ENCODE data around the gene COL5A1.
A peak's percentile ranks its signal among the peaks of the same experiment; 100 is the strongest.
"Not testable (repeated sequence)": the region's sequence is repeated elsewhere in the genome, so short reads cannot be mapped to it uniquely, and the experiment has no call there.

Gene COL5A1

DNA sequence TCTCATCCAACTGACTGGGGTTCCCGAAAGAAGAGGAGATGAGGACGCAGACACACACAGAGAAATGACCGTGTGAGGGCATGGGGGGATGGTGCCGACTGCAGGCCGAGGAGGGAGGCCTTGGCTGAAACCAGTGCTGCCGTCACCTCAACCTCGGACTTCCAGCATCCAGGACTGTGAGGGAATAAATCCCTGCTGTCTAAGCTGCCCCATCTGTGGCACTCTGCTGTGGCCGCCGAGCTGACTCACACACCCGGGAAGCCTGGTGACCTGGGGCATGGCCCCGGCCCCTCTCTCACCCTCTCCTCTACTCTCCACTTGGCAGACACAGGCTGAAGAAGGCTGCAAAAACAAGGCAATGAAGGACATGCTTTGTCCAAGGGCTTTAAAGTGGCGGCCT lies 4.4 kb upstream of the COL5A1 start:
- Histone ChIP-seq H3K4me1 (peaks cover 89% of the 10 kb centered on the region), H3K27me3 (no peaks in the 10 kb centered on the region), H3K9me3 (peaks cover 12% of the 10 kb centered on the region; the same call in 1 of the 2 replicates), H3K36me3 (no peaks in the 10 kb centered on the region), H3K4me2 (peak overlapping the region; percentile 99), H3K9ac (peak overlapping the region; percentile 52; the same call in 1 of the 2 replicates), H3K4me3 (no peak overlapping the region), H3K27ac (peak overlapping the region; percentile 76), H4K20me1 (no peaks in the 10 kb centered on the region)
- TF ChIP-seq Cebpa-rat (IDR thresholded peaks at IDR 0.05): no peak

DNA sequence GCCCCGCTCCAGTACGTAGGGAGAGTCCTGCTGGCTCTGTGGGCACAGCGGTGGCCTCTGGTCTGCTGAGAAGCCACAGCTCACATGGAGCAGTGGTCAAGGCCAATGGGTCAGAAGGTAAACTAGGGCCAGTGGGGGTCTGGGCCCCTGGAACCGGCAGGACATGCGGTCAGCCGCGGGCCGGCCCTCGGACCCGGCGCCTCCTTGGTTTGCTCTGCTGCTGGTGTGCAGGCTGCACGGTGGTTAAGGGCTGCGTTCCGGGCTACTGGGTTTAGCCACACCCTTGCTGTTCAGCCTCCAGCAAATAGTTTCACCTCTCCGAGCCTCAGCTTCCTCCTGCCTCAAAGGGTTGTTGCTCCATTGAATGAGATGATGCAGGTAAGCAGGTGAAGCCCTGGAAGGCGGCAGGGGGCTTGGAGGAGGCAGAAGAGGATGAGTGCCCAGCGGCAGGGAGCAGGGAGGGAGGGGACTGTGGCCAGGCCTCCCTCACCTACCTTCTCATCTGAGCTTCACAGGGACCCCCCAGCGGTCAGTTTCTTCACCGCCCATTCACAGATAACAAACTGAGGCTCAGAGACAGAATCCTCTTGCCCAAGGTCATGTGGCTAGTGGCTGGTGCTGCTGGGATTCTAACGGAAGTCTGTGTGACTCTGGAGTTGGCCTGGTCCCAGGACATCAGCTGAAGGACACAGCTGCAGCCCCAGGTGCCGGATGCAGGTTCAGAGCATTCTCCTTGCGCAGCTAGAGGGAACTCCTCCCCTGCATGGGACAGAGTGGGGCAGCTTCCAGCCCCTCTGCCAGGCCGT lies 3.7 kb upstream of the COL5A1 start:
- H3K36me3 ChIP-seq: no peaks in the 10 kb centered on the region

DNA sequence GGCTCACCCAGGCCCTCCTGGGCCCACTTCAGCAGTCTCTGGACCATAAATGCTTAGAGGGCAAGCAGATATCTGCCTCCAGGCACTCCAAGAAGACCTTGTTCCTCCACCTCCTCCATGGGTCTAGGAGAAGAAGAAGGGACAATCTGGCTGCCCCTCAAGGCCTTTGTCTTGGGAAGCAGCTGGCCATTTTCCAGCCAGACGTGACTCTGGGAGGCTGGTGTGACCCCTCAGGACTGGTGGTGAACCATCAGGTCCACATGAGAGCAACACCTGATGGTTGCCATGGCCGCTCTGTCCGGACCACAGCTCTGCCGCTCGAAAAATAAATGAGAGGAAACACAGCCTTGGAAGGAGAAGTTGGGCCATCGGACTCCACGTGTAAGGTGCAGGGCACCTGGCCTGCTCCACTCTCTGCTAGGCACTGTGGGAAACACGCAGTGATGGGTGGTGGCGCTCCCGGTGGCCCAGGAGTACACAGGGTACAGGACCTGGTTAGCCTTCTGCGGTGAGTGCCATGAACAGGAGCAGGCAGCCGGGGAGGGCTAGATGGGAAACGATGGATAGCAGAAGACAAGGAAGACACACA lies 3.0 kb upstream of the COL5A1 start:
- peak overlapping the region; percentile 52; the same call in 1 of the 2 replicates for H3K9ac ChIP-seq
- H3K4me3 ChIP-seq: 0 out of 2 replicates have a peak overlapping the region, but pooled peaks have one; percentile 9
- H3K27ac ChIP-seq: peak overlapping the region; percentile 76
- H3K4me2 ChIP-seq: peak overlapping the region; percentile 99
- TF ChIP-seq Cebpa-rat (IDR thresholded peaks at IDR 0.05): no peak
- H4K20me1 ChIP-seq: peaks cover 13% of the 10 kb centered on the region
- peaks cover 88% of the 10 kb centered on the region for H3K4me1 ChIP-seq
- no peaks in the 10 kb centered on the region for H3K36me3 ChIP-seq
- H3K27me3 ChIP-seq: no peaks in the 10 kb centered on the region
- peaks cover 3% of the 10 kb centered on the region; the same call in 1 of the 2 replicates for H3K9me3 ChIP-seq

More for the DNA sequence above, 3.7 kb upstream of the COL5A1 start:
- peaks cover 6% of the 10 kb centered on the region for H4K20me1 ChIP-seq
- no peak for TF ChIP-seq Cebpa-rat (IDR thresholded peaks at IDR 0.05)
- H3K27ac ChIP-seq: peak overlapping the region; percentile 76
- H3K4me1 ChIP-seq: peaks cover 88% of the 10 kb centered on the region
- 0 out of 2 replicates have a peak overlapping the region, but pooled peaks have one; percentile 9 for H3K4me3 ChIP-seq
- peak overlapping the region; percentile 52; the same call in 1 of the 2 replicates for H3K9ac ChIP-seq
- peak overlapping the region; percentile 99 for H3K4me2 ChIP-seq
- peaks cover 10% of the 10 kb centered on the region; the same call in 1 of the 2 replicates for H3K9me3 ChIP-seq
- no peaks in the 10 kb centered on the region for H3K27me3 ChIP-seq

DNA sequence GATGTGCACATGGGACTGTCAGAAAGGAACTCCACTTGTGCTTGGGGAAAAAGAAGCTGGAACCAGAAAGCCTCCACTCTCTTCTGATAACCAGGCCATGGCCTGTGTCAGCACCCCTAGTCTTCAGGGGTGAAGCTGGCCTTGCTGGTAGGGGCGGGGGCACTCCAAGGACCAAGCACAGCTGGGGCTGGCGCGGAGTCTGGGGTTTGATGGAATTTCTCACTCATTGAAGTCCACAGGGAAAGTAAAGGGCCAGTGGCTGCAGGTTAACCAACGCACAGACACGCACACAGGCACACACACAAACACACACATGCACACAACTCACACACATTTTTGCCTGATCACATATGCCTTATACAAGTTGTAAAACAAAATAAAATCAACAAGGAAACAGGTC lies 1.6 kb upstream of the COL5A1 start:
- Histone ChIP-seq H4K20me1 (peaks cover 22% of the 10 kb centered on the region), H3K9me3 (no peaks in the 10 kb centered on the region), H3K27ac (0 out of 2 replicates have a peak overlapping the region, but pooled peaks have one; percentile 10), H3K9ac (no peak overlapping the region), H3K4me3 (no peak overlapping the region), H3K36me3 (no peaks in the 10 kb centered on the region; the same call in 1 of the 2 replicates), H3K4me2 (peak overlapping the region; percentile 99), H3K4me1 (peaks cover 83% of the 10 kb centered on the region), H3K27me3 (no peaks in the 10 kb centered on the region)
- no peak for TF ChIP-seq Cebpa-rat (IDR thresholded peaks at IDR 0.05)

DNA sequence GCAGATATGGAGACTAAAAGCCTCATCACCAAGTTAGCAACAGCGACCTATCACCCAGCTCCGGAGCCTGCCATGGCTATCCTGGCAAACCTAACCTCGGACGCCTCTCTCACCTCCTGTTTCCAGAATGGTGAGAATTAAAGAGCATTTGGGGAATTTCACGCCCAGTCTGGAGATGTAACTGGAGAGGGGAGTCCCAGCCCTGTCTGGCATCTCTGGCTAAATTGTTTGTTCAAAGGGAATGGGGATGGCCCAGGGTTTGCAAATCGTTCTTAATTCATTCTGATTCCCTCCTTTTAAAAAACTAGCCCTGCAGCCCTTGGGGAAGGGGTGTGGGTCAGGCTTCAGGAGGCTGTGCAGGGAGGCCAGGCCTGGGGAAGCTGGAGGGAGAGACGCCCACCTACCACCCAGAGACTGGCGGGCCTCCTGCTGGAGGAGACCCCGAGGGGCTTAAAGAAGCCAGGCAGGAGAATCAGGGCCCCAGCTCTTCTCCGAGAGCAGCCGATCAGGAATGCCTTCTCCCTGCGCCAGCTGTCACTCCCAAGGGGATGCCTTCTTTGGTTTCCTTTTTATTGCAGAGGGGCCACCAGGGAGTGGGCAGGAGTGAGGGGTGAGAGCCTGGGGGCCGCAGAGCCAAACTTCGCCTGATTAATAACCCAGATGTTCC lies 964 bp upstream of the COL5A1 start:
- Histone ChIP-seq H3K9ac (peak overlapping the region; percentile 87), H4K20me1 (peaks cover 29% of the 10 kb centered on the region), H3K27me3 (no peaks in the 10 kb centered on the region), H3K9me3 (no peaks in the 10 kb centered on the region), H3K27ac (peak overlapping the region; percentile 87), H3K4me1 (peaks cover 83% of the 10 kb centered on the region), H3K4me2 (peak overlapping the region; percentile 99), H3K4me3 (peak overlapping the region; percentile 93), H3K36me3 (no peaks in the 10 kb centered on the region; the same call in 1 of the 2 replicates)
- no peak for TF ChIP-seq Cebpa-rat (IDR thresholded peaks at IDR 0.05)

DNA sequence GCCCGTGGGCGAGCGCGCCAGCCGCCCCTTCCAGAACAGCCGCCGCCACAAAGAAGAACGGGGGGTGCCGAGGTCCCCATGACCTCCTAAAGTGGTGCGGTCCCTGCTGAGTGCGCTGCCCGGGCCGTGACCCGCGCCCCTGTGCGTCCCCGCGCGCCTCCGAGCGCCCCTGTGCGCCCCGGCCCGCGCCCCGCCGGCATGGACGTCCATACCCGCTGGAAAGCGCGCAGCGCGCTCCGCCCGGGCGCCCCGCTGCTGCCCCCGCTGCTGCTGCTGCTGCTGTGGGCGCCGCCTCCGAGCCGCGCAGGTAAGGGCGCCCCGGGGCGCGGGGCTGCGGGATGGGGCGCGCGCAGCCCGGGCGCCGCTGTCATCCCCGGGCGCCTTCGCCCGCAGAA lies 384 bp downstream of the COL5A1 start:
- Histone ChIP-seq H3K9ac (peak overlapping the region; percentile 87), H3K4me2 (peak overlapping the region; percentile 99), H4K20me1 (peaks cover 42% of the 10 kb centered on the region), H3K27me3 (no peaks in the 10 kb centered on the region), H3K4me1 (peaks cover 84% of the 10 kb centered on the region), H3K36me3 (peaks cover 3% of the 10 kb centered on the region; the same call in 1 of the 2 replicates), H3K9me3 (no peaks in the 10 kb centered on the region), H3K27ac (peak overlapping the region; percentile 87), H3K4me3 (peak overlapping the region; percentile 93)
- no peak for TF ChIP-seq Cebpa-rat (IDR thresholded peaks at IDR 0.05)

DNA sequence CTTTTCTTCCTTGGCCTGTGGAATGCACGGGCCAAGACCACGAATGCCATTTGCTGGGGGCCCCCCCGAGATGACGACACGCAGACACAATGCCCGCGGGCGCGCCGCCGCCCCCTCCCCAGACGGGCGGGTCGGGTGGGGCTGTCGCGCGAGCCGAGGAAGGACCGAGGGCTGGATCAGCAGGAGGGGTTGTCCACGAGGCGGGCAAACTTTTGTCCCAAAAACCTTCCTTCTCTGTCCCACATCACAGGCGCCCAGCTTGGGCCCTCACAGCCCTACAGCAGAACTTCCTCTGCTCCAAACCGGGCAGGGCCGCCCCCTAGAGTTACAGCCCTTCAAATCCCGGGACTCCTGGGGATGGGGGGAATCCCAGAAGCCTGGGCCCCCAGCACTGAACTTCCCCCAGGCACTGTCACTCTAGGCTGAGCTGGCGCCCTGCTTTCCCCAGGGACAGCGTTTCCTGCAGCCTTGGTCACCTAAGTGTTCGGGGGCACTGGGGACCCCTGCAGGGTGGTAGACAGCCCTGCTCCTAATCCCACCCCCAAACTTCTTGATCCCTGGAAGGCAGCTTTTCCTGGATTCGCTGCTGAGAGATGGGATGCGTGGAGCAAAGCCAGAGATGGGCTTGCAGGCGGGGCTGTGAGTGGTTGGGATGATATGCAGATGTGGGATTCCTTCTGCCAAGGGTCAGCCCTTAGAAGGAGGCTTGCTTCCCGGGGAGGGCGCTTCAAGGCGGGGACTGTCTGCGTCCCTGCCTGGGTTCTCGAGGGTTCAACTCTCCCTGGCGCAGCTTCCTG lies 980 bp downstream of the COL5A1 start:
- Histone ChIP-seq H3K4me2 (peak overlapping the region; percentile 99), H3K9me3 (no peaks in the 10 kb centered on the region), H3K27ac (peak overlapping the region; percentile 87; the same call in 1 of the 2 replicates), H4K20me1 (peaks cover 48% of the 10 kb centered on the region), H3K36me3 (peaks cover 8% of the 10 kb centered on the region; the same call in 1 of the 2 replicates), H3K9ac (peak overlapping the region; percentile 87), H3K4me3 (peak overlapping the region; percentile 93), H3K4me1 (peaks cover 79% of the 10 kb centered on the region), H3K27me3 (no peaks in the 10 kb centered on the region)
- no peak for TF ChIP-seq Cebpa-rat (IDR thresholded peaks at IDR 0.05)

DNA sequence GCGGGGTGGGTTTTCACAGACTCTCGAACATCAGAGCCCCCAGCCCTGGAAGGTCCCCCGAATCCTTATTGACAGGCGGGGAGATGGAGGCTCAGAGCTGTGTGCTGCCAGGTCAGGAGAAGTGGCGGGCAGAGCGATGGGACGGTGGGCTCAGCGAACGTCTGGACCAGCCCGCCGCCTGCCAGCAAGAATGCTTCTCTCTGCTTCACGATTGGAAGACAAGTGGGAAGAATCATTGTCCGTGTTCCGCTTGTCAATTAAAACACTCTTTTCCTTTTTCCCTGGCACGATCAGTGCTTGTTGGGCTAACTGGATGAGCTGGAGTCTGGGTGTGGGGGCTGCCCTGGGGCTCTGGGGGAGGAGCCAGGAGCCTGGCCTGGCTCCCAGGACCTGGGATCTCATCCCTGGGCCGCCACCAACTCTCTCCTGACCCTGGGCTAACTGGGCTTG lies 1.6 kb downstream of the COL5A1 start:
- H4K20me1 ChIP-seq: peaks cover 55% of the 10 kb centered on the region
- H3K27me3 ChIP-seq: no peaks in the 10 kb centered on the region
- H3K9ac ChIP-seq: peak overlapping the region; percentile 87
- H3K9me3 ChIP-seq: no peaks in the 10 kb centered on the region
- no peak for TF ChIP-seq Cebpa-rat (IDR thresholded peaks at IDR 0.05)
- peak overlapping the region; percentile 93 for H3K4me3 ChIP-seq
- peaks cover 12% of the 10 kb centered on the region for H3K36me3 ChIP-seq
- peak overlapping the region; percentile 99 for H3K4me2 ChIP-seq
- H3K27ac ChIP-seq: no peak overlapping the region
- H3K4me1 ChIP-seq: peaks cover 73% of the 10 kb centered on the region

DNA sequence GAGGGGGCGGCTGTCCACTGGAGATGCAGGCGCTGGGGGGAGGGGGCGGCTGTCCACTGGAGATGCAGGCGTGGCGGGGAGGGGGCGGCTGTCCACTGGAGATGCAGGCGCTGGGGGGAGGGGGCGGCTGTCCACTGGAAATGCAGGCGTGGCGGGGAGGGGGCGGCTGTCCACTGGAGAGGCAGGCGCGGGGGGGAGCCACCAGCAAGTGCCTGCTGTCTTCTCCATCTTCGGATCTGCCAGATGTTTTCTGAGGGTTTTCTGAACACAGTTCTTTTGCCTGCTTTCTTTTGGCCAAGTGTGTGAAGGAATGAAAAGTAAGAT lies 2.8 kb downstream of the COL5A1 start:
- H3K27me3 ChIP-seq, H3K9me3 ChIP-seq, H3K9ac ChIP-seq, H3K4me3 ChIP-seq, H3K27ac ChIP-seq: not testable (repeated sequence)
- Histone ChIP-seq H3K36me3 (peaks cover 20% of the 10 kb centered on the region), H3K4me1 (peaks cover 67% of the 10 kb centered on the region), H4K20me1 (peaks cover 66% of the 10 kb centered on the region), H3K4me2 (peak overlapping the region; percentile 57)
